Large intestine (tissue), 3 donors: ENCODE results near the gene CALML5. TPM values are rescaled to one million over a fixed set of nuclear protein-coding genes. Genes with fewer than 3 reads are reported as not detected.

Experiments used
- DNase-seq, 2 donors: peaks; one replicate each; pipeline versions ENCODE4 v3.0.0 to v3.0.0-alpha.2; 2013
- H3K27ac ChIP-seq: one replicate; pipeline ENCODE4 v1.5.1; 2013; ENCODE audit warnings: low read length
- H3K27me3 ChIP-seq: 2 replicates; pipeline ENCODE4 v1.6.1; 2013; ENCODE audit warnings: low read length; ENCODE audit not compliant: control insufficient read depth, insufficient read depth
- H3K36me3 ChIP-seq: 2 replicates; pipeline ENCODE4 v1.6.1; 2013; ENCODE audit warnings: low read length; ENCODE audit not compliant: control insufficient read depth, insufficient read depth
- H3K4me1 ChIP-seq: one replicate; pipeline ENCODE4 v1.6.1; 2013; ENCODE audit warnings: low read length; ENCODE audit not compliant: control insufficient read depth, insufficient read depth
- H3K4me3 ChIP-seq: one replicate; pipeline ENCODE4 v1.5.1; 2013; ENCODE audit warnings: low read length
- H3K9me3 ChIP-seq: one replicate; pipeline ENCODE4 v1.6.1; 2013; ENCODE audit warnings: mild to moderate bottlenecking, low read depth, low read length, moderate library complexity; ENCODE audit not compliant: control insufficient read depth
- WGBS: methylation state at CpG from one replicate; pipeline ENCODE4 v1.1.5; 2013; ENCODE audit warnings: low lambda C conversion rate; ENCODE audit not compliant: insufficient coverage; 5-methylcytosine and 5-hydroxymethylcytosine counted together
- polyA plus RNA-seq: library from polyadenylated mRNA; unstranded; fragments of 120-200 nt; gene quantifications from one replicate; pipeline ENCODE4 v1.2.1, GENCODE V29; 2013

The CALML5 gene
- polyA plus RNA-seq, 1 donor: not detected

GRCh38 chr10:5498791-5499492 lies 428 bp downstream of the CALML5 start:
- Histone ChIP-seq H3K36me3 (no peaks in the 10 kb centered on the region), H3K4me3 (no peak overlapping the region), H3K27me3 (no peaks in the 10 kb centered on the region), H3K27ac (no peak overlapping the region), H3K9me3 (peaks cover 7% of the 10 kb centered on the region), H3K4me1 (peaks cover 35% of the 10 kb centered on the region)
- DNase-seq: no peak
- 92% methylated on average over 2 of the region's 61 CpGs for WGBS

- H3K27me3 ChIP-seq: no peaks in the 10 kb centered on the region
- H3K4me3 ChIP-seq: no peak overlapping the region
- peaks cover 34% of the 10 kb centered on the region for H3K4me1 ChIP-seq
- no peak overlapping the region for H3K27ac ChIP-seq
- no peak for DNase-seq
- peaks cover 7% of the 10 kb centered on the region for H3K9me3 ChIP-seq
- no CpG with 5 or more reads among the region's 19 CpGs for WGBS
- no peaks in the 10 kb centered on the region for H3K36me3 ChIP-seq
These were observed 1.2 kb downstream of the CALML5 start for GRCh38 chr10:5497948-5498730.

- WGBS: no CpG with 5 or more reads among the region's 6 CpGs
These were observed 2.1 kb downstream of the CALML5 start for GRCh38 chr10:5497289-5497688.

GRCh38 chr10:5496261-5497250 lies 2.8 kb downstream of the CALML5 start:
- WGBS: 83% methylated on average over 1 of the region's 25 CpGs
- no peak overlapping the region for H3K27ac ChIP-seq
- peaks cover 18% of the 10 kb centered on the region for H3K9me3 ChIP-seq
- no peak for DNase-seq
- peaks cover 25% of the 10 kb centered on the region for H3K4me1 ChIP-seq
- no peaks in the 10 kb centered on the region for H3K27me3 ChIP-seq
- no peak overlapping the region for H3K4me3 ChIP-seq
- H3K36me3 ChIP-seq: no peaks in the 10 kb centered on the region

More at GRCh38 chr10:5497289-5497688, 2.1 kb downstream of the CALML5 start:
- no peaks in the 10 kb centered on the region for H3K36me3 ChIP-seq
- H3K4me3 ChIP-seq: no peak overlapping the region
- no peaks in the 10 kb centered on the region for H3K27me3 ChIP-seq
- H3K27ac ChIP-seq: no peak overlapping the region
- H3K4me1 ChIP-seq: peaks cover 26% of the 10 kb centered on the region
- DNase-seq: no peak
- peaks cover 15% of the 10 kb centered on the region for H3K9me3 ChIP-seq

GRCh38 chr10:5494611-5495010 lies 4.8 kb downstream of the CALML5 start:
- WGBS: no CpG with 5 or more reads among the region's 8 CpGs
- Histone ChIP-seq H3K36me3 (no peaks in the 10 kb centered on the region), H3K4me1 (peaks cover 13% of the 10 kb centered on the region), H3K27me3 (no peaks in the 10 kb centered on the region), H3K27ac (no peak overlapping the region), H3K4me3 (no peak overlapping the region), H3K9me3 (peaks cover 18% of the 10 kb centered on the region)
- no peak for DNase-seq

- no CpG with 5 or more reads among the region's 3 CpGs for WGBS
These were observed 5.7 kb downstream of the CALML5 start for GRCh38 chr10:5493691-5494090.

GRCh38 chr10:5492929-5493576 lies 6.3 kb downstream of the CALML5 start:
- no peak overlapping the region for H3K27ac ChIP-seq
- peaks cover 12% of the 10 kb centered on the region for H3K9me3 ChIP-seq
- peaks cover 26% of the 10 kb centered on the region for H3K4me1 ChIP-seq
- H3K4me3 ChIP-seq: no peak overlapping the region
- DNase-seq: no peak
- 40% methylated on average over 1 of the region's 13 CpGs for WGBS
- no peaks in the 10 kb centered on the region for H3K27me3 ChIP-seq
- no peaks in the 10 kb centered on the region for H3K36me3 ChIP-seq

More at GRCh38 chr10:5493691-5494090, 5.7 kb downstream of the CALML5 start:
- no peak overlapping the region for H3K4me3 ChIP-seq
- H3K27ac ChIP-seq: no peak overlapping the region
- H3K27me3 ChIP-seq: no peaks in the 10 kb centered on the region
- no peaks in the 10 kb centered on the region for H3K36me3 ChIP-seq
- no peak for DNase-seq
- peaks cover 14% of the 10 kb centered on the region for H3K9me3 ChIP-seq
- H3K4me1 ChIP-seq: peaks cover 20% of the 10 kb centered on the region

- Histone ChIP-seq H3K9me3 (peaks cover 12% of the 10 kb centered on the region), H3K27ac (no peak overlapping the region), H3K4me1 (peaks cover 32% of the 10 kb centered on the region), H3K27me3 (no peaks in the 10 kb centered on the region), H3K36me3 (no peaks in the 10 kb centered on the region), H3K4me3 (no peak overlapping the region)
- no peak for DNase-seq
- WGBS: no CpG with 5 or more reads among the region's 4 CpGs
These were observed 7.0 kb downstream of the CALML5 start for GRCh38 chr10:5492322-5492855.

- no peak for DNase-seq
- Histone ChIP-seq H3K4me3 (no peak overlapping the region), H3K4me1 (peaks cover 32% of the 10 kb centered on the region), H3K36me3 (no peaks in the 10 kb centered on the region), H3K9me3 (peaks cover 12% of the 10 kb centered on the region), H3K27me3 (no peaks in the 10 kb centered on the region), H3K27ac (no peak overlapping the region)
- WGBS: no CpG with 5 or more reads among the region's 7 CpGs
These were observed 7.9 kb downstream of the CALML5 start for GRCh38 chr10:5491477-5491876.
